IMR-90 (cell line): Measurements from ENCODE around the gene RUNX3. TPM values are rescaled to one million over a fixed set of nuclear protein-coding genes. Genes with fewer than 3 reads are reported as not detected.

Experiments
- ATAC-seq: fragments of 200-7000 bp; cut with Tn5 transposase; 2 replicates; pipeline ENCODE4 v1.9.1; 2020; ENCODE audit warnings: low read depth, mild to moderate bottlenecking, moderate library complexity
- BruUV-seq: library from RNA; stranded (reverse); fragments of 400-500 nt; replicated peaks from 2 replicates; lab custom pipeline; 2021; lab: Mats Ljungman, UMichigan
- CTCF ChIA-PET: fragments of 300-600 bp; formaldehyde crosslinking; extraction: SDS; loops from one replicate; lab custom pipeline; 2021; ENCODE audit warnings: antibody characterized with exemption; lab: Yijun Ruan, JAX
- POLR2A ChIA-PET: fragments of 300-600 bp; sonication (Branson Sonifier 250); formaldehyde crosslinking; loops from one replicate; lab custom pipeline; 2022; ENCODE audit warnings: antibody characterized with exemption; ENCODE audit not compliant: unreplicated experiment; lab: Charles Lee
- DNase-seq: peaks from one replicate; pipeline ENCODE4 v3.0.0; 2013
- H2AFZ ChIP-seq: replicated peaks from 2 replicates; pipeline ENCODE3; 2013; ENCODE audit warnings: low read length, mild to moderate bottlenecking; ENCODE audit not compliant: poor library complexity
- H2AK5ac ChIP-seq: 2 replicates; pipeline ENCODE4 v1.6.1; 2013; ENCODE audit warnings: low read depth, low read length, inconsistent platforms
- H2AK9ac ChIP-seq: replicated peaks from 2 replicates; pipeline ENCODE3; 2013; ENCODE audit warnings: mild to moderate bottlenecking, low read depth, low read length, moderate library complexity; ENCODE audit not compliant: poor library complexity
- H2BK120ac ChIP-seq: 2 replicates; pipeline ENCODE4 v1.6.1; 2013; ENCODE audit warnings: low read depth, low read length, inconsistent platforms
- H2BK15ac ChIP-seq: 3 replicates; pipeline ENCODE4 v1.6.1; 2013; ENCODE audit warnings: low read depth, low read length, inconsistent platforms
- H2BK20ac ChIP-seq: 2 replicates; pipeline ENCODE4 v1.6.1; 2013; ENCODE audit warnings: low read depth, mild to moderate bottlenecking, inconsistent platforms, low read length, moderate library complexity
- H2BK5ac ChIP-seq: 2 replicates; pipeline ENCODE4 v1.6.1; 2013; ENCODE audit warnings: mild to moderate bottlenecking, low read depth, low read length, inconsistent platforms; ENCODE audit not compliant: poor library complexity, severe bottlenecking
- H3K14ac ChIP-seq: replicated peaks from 2 replicates; pipeline ENCODE4 v1.6.1; 2013; ENCODE audit warnings: low read depth, low read length, inconsistent platforms
- H3K18ac ChIP-seq: 2 replicates; pipeline ENCODE4 v1.6.1; 2013; ENCODE audit warnings: low read depth, low read length, control low read depth
- H3K23ac ChIP-seq: 2 replicates; pipeline ENCODE4 v1.6.1; 2013; ENCODE audit warnings: low read depth, low read length, inconsistent platforms
- H3K27ac ChIP-seq: 2 replicates; pipeline ENCODE4 v1.5.1; 2013; ENCODE audit warnings: mild to moderate bottlenecking, control low read depth, low read length; ENCODE audit not compliant: insufficient read depth
- H3K27me3 ChIP-seq: 2 replicates; pipeline ENCODE4 v1.6.1; 2013; ENCODE audit warnings: low read length; ENCODE audit not compliant: control insufficient read depth, insufficient read depth
- H3K36me3 ChIP-seq: 2 replicates; pipeline ENCODE4 v1.6.1; 2013; ENCODE audit warnings: low read length, mixed read lengths; ENCODE audit not compliant: control insufficient read depth, insufficient read depth
- H3K4ac ChIP-seq: 2 replicates; pipeline ENCODE4 v1.6.1; 2013; ENCODE audit warnings: low read depth, low read length, inconsistent platforms
- H3K4me1 ChIP-seq: 2 replicates; pipeline ENCODE4 v1.6.1; 2013; ENCODE audit warnings: low read length, mixed read lengths; ENCODE audit not compliant: control insufficient read depth, insufficient read depth
- H3K4me2 ChIP-seq: 2 replicates; pipeline ENCODE4 v1.6.1; 2013; ENCODE audit warnings: low read depth, mild to moderate bottlenecking, control low read depth, low read length, moderate library complexity
- H3K4me3 ChIP-seq: 2 replicates; pipeline ENCODE4 v1.5.1; 2013; ENCODE audit warnings: low read depth, mild to moderate bottlenecking, control low read depth, low read length, moderate library complexity; ENCODE audit not compliant: insufficient read depth
- H3K56ac ChIP-seq: 2 replicates; pipeline ENCODE4 v1.6.1; 2013; ENCODE audit warnings: low read length, inconsistent platforms; ENCODE audit not compliant: insufficient read depth; ENCODE audit errors: extremely low read depth
- H3K79me1 ChIP-seq, 2 experiments: 2 replicates each; pipeline ENCODE4 v1.6.1; 2013; ENCODE audit warnings: low read length in 2 of 2, inconsistent platforms in 1 of 2, low read depth in 1 of 2
- H3K9ac ChIP-seq: 2 replicates; pipeline ENCODE4 v1.6.1; 2013; ENCODE audit warnings: low read depth, low read length, control low read depth
- H3K9me1 ChIP-seq: 2 replicates; pipeline ENCODE4 v1.6.1; 2013; ENCODE audit warnings: low read length, inconsistent platforms; ENCODE audit not compliant: insufficient read depth
- H3K9me3 ChIP-seq: 2 replicates; pipeline ENCODE4 v1.6.1; 2013; ENCODE audit warnings: low read length; ENCODE audit not compliant: control insufficient read depth, insufficient read depth
- H4K20me1 ChIP-seq: 2 replicates; pipeline ENCODE4 v1.6.1; 2013; ENCODE audit warnings: low read length, inconsistent platforms; ENCODE audit not compliant: insufficient read depth
- H4K5ac ChIP-seq: 2 replicates; pipeline ENCODE4 v1.6.1; 2013; ENCODE audit warnings: mild to moderate bottlenecking, low read depth, low read length, control low read depth
- H4K8ac ChIP-seq, 2 experiments: 2 replicates each; pipeline ENCODE4 v1.6.1; 2013; ENCODE audit warnings: low read depth in 2 of 2, low read length in 2 of 2, control low read depth in 1 of 2, inconsistent platforms in 1 of 2
- H4K91ac ChIP-seq: 2 replicates; pipeline ENCODE4 v1.6.1; 2013; ENCODE audit warnings: low read depth, low read length, inconsistent platforms; ENCODE audit not compliant: insufficient read depth
- BHLHE40 ChIP-seq: fragments of 150-350 bp; IDR thresholded peaks from 2 replicates; pipeline ENCODE4 v1.6.1; 2016; ENCODE audit warnings: mild to moderate bottlenecking, low read depth, low read length
- CHD1 ChIP-seq: IDR thresholded peaks from 2 replicates; pipeline ENCODE4 v1.6.1; 2012; ENCODE audit warnings: low read depth, low read length, improper control_type of control experiment
- CTCF ChIP-seq: conservative IDR thresholded peaks from 2 replicates; pipeline ENCODE4 v1.5.1; 2012; ENCODE audit warnings: mild to moderate bottlenecking, low read depth, low read length, improper control_type of control experiment
- ELK1 ChIP-seq: fragments of 150-350 bp; IDR thresholded peaks from 2 replicates; pipeline ENCODE4 v1.6.1; 2016; ENCODE audit warnings: low read depth, mild to moderate bottlenecking, low read length, moderate library complexity, borderline replicate concordance
- FOS ChIP-seq: fragments of 150-350 bp; IDR thresholded peaks from 2 replicates; pipeline ENCODE4 v1.6.1; 2016; ENCODE audit warnings: low read depth, low read length
- MAFK ChIP-seq: IDR thresholded peaks from 2 replicates; pipeline ENCODE4 v1.6.1; 2012; ENCODE audit warnings: low read depth, low read length, improper control_type of control experiment
- MAZ ChIP-seq: IDR thresholded peaks from 2 replicates; pipeline ENCODE4 v1.6.1; 2012; ENCODE audit warnings: low read depth, mild to moderate bottlenecking, low read length, improper control_type of control experiment, moderate library complexity, borderline replicate concordance
- MXI1 ChIP-seq: IDR thresholded peaks from 2 replicates; pipeline ENCODE4 v1.6.1; 2012; ENCODE audit warnings: low read depth, mild to moderate bottlenecking, low read length, moderate library complexity, borderline replicate concordance
- NFE2L2 ChIP-seq: fragments of 150-350 bp; IDR thresholded peaks from 2 replicates; pipeline ENCODE4 v1.6.1; 2016; ENCODE audit warnings: low read depth, mild to moderate bottlenecking, low read length
- RAD21 ChIP-seq: IDR thresholded peaks from 2 replicates; pipeline ENCODE4 v1.6.1; 2012; ENCODE audit warnings: low read length, improper control_type of control experiment
- RCOR1 ChIP-seq: IDR thresholded peaks from 2 replicates; pipeline ENCODE4 v1.6.1; 2012; ENCODE audit warnings: mild to moderate bottlenecking, low read length, improper control_type of control experiment; ENCODE audit not compliant: insufficient replicate concordance
- RFX5 ChIP-seq: IDR thresholded peaks from 2 replicates; pipeline ENCODE4 v1.8.0; 2012; ENCODE audit warnings: low read depth, mild to moderate bottlenecking, low read length, moderate library complexity
- SMC3 ChIP-seq: fragments of 150-350 bp; IDR thresholded peaks from 2 replicates; pipeline ENCODE4 v1.6.1; 2016; ENCODE audit warnings: low read depth, mild to moderate bottlenecking, antibody characterized with exemption, low read length, moderate library complexity
- USF2 ChIP-seq: fragments of 150-350 bp; IDR thresholded peaks from 2 replicates; pipeline ENCODE4 v1.6.1; 2017; ENCODE audit warnings: mild to moderate bottlenecking, antibody characterized with exemption, low read length, low read depth
- WGBS, 2 experiments: methylation state at CpG; one replicate each; pipeline versions ENCODE4 v1.1.5 to v1.1.7; 2013; ENCODE audit warnings: missing lambda C conversion rate in 2 of 2; ENCODE audit not compliant: insufficient read length in 1 of 2; ENCODE audit errors: extremely low coverage in 2 of 2; 5-methylcytosine and 5-hydroxymethylcytosine counted together
- dilution Hi-C: fragments of 300-500 bp; cut with HindIII; formaldehyde crosslinking; loops from one replicate; pipeline ENCODE4 v1.14.3; 2018; ENCODE audit warnings: low sequenced_read_pairs; ENCODE audit not compliant: unreplicated experiment
- in situ Hi-C: fragments of 300-500 bp; cut with MboI; formaldehyde crosslinking; loops from 3 replicates; pipeline ENCODE4 v1.14.3; 2019; ENCODE audit warnings: low sequenced_read_pairs, inconsistent platforms, mixed read lengths
- intact Hi-C: fragments of 100-400 bp; cut with micrococcal nuclease; formaldehyde crosslinking; loops from 2 replicates; pipeline ENCODE4 v1.10.0; 2022
- polyA plus RNA-seq, 3 experiments: library from polyadenylated mRNA; depleted of rRNA; stranded (reverse); fragments of >200 nt; gene quantifications; 2 replicates each; pipeline ENCODE4 v1.2.3, GENCODE V29; 2012; ENCODE audit warnings: low replicate concordance in 1 of 3
- total RNA-seq: library from RNA; depleted of rRNA; stranded (reverse); fragments of >200 nt; gene quantifications from 2 replicates; pipeline ENCODE4 v1.2.3, GENCODE V29; 2012

RUNX3 gene
- total and polyA plus RNA-seq, 2 of the 4 experiments (the other 2 are of a cell fraction) = 0.07 TPM; not detected in 1

DNA sequence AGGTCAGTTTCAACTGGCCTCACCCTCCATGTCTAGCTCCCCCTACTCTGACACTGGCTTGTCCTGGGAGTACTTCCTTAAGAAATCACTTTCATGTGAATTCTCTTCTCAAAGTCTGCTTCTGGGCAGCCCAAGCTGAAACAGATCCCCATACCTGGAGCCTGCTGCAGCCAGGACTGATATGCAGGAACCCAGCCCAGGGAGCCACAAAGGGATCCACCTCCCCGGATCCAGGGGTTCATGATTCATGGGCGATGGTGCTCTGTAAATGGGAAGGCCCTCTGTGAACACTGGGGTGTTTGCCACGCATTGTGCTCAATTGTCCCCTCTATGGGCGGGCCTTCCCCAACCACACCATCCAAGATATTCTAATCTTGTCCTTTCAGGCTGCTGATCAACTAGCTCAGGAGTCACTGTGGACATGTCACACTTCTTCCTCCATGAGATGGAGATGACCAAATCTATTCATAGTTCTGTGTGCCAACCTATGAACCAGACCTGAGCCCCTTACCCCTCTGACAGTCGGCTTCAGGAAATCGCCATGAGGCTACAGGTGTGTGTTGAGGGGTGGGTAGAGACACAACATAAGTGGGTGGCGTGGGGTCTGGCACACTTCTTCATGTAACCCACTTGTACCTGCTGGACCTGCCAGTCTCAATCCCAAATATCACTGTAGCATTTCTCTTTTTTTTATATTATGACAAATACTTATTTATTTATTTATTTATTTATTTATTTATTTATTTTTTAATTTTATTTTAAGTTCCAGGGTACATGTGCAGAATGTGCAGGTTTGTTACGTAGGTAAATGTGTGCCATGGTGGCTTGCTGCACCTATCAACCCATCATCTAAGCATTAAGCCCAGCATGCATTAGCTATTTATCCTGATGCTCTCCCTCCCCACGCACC is 41.8 kb downstream of the RUNX3 start:
- Histone ChIP-seq H3K4me1 (no peaks in the 10 kb centered on the region), H3K14ac (no peak overlapping the region), H2BK120ac (no peak overlapping the region), H3K36me3 (no peaks in the 10 kb centered on the region), H3K23ac (no peak overlapping the region), H3K4me3 (no peak overlapping the region), H4K91ac (no peak overlapping the region), H2AK9ac (no peak overlapping the region), H2BK20ac (no peak overlapping the region), H3K18ac (no peak overlapping the region), H4K5ac (no peak overlapping the region), H2BK5ac (no peak overlapping the region), H2AFZ (no peak overlapping the region), H3K79me1 (no peaks in the 10 kb centered on the region), H3K9ac (no peak overlapping the region), H2AK5ac (no peak overlapping the region), H3K4me2 (no peak overlapping the region), H3K56ac (no peak overlapping the region), H4K8ac (no peak overlapping the region), H3K27me3 (peaks cover 13% of the 10 kb centered on the region), H3K9me3 (peaks cover 11% of the 10 kb centered on the region; the same call in 1 of the 2 replicates), H2BK15ac (no peak overlapping the region), H4K20me1 (no peaks in the 10 kb centered on the region), H3K27ac (no peak overlapping the region), H3K9me1 (no peaks in the 10 kb centered on the region), H3K4ac (no peak overlapping the region)
- DNase-seq (no peak), ATAC-seq (no peak)
- POLR2A ChIA-PET = no interaction called here
- CTCF ChIA-PET = no interaction called here
- intact Hi-C loops = no loop called here
- 100% methylated on average over 1 of the region's 9 CpGs; no CpG with 5 or more reads in 1 of the 2 experiments for WGBS, 2 experiments
- in situ Hi-C loops = no loop called here
- no TSS peak for BruUV-seq
- dilution Hi-C loops = no loop called here
- TF ChIP-seq RFX5 (no peak), ELK1 (no peak), MAFK (no peak), SMC3 (no peak), MAZ (no peak), MXI1 (no peak), USF2 (no peak), RAD21 (no peak), BHLHE40 (no peak), CTCF (no peak), CHD1 (no peak), RCOR1 (no peak), FOS (no peak), NFE2L2 (no peak)
